Rectal smooth muscle tissue (tissue), 1 donor: ENCODE results near the gene KIAA0513.

Experiments
- H3K27ac ChIP-seq: one replicate; pipeline ENCODE4 v1.7.0; 2013; ENCODE audit warnings: low read depth, low read length, inconsistent platforms
- H3K27me3 ChIP-seq: one replicate; pipeline ENCODE4 v1.7.0; 2013; ENCODE audit warnings: low read length; ENCODE audit not compliant: control insufficient read depth, insufficient read depth
- H3K36me3 ChIP-seq: one replicate; pipeline ENCODE4 v1.7.0; 2013; ENCODE audit warnings: low read length; ENCODE audit not compliant: control insufficient read depth, insufficient read depth
- H3K4me1 ChIP-seq: one replicate; pipeline ENCODE4 v1.7.0; 2013; ENCODE audit warnings: low read length; ENCODE audit not compliant: control insufficient read depth, insufficient read depth
- H3K4me3 ChIP-seq: one replicate; pipeline ENCODE4 v1.7.0; 2013; ENCODE audit warnings: low read length
- H3K9ac ChIP-seq: one replicate; pipeline ENCODE4 v1.7.0; 2013; ENCODE audit warnings: low read length

KIAA0513 gene

DNA sequence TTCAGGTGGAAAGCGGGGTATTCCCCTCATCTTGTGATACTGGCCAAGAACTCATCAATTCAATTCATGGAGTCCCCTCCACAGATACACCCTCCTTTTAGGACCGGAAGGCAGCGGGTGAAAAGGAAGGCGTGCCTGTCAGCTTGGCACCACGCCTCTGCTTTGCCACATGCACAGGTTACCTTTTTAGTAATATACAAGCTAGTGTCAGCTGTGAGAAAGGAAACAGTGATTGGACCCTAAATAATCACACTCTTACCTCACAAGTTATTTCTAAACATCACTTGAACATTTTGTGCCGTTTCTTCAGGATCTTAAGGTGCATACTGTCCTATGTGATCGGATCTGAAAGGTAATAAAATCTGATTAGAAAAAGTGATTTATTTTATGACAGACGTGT lies 31.9 kb upstream of the KIAA0513 start:
- Histone ChIP-seq H3K4me3 (no peak overlapping the region), H3K27ac (peak overlapping the region; percentile 87), H3K36me3 (peaks cover 13% of the 10 kb centered on the region), H3K9ac (no peak overlapping the region), H3K27me3 (no peaks in the 10 kb centered on the region), H3K4me1 (peaks cover 31% of the 10 kb centered on the region)

GRCh38 chr16:84996365-84996764 lies 31.2 kb upstream of the KIAA0513 start:
- Histone ChIP-seq H3K27me3 (no peaks in the 10 kb centered on the region), H3K4me1 (peaks cover 33% of the 10 kb centered on the region), H3K36me3 (peaks cover 13% of the 10 kb centered on the region), H3K27ac (peak overlapping the region; percentile 34), H3K4me3 (no peak overlapping the region), H3K9ac (no peak overlapping the region)

DNA sequence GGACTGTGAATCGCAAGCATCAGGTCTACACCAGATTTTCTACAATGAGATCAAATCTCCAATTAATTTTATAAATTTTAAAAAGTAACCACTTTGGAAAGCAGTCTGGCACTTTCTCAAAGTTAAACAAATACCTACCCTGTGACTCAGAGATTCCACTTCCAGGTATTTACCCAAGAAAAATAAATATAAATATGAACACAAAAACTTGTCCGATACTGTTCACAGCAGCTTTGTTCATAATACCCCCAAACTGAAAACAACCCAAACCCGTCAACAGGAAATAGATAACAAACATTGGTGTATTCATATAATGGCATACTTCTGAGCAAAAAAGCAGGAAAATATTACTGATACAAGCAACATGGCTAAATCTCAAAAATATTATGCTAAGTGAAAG lies 28.4 kb upstream of the KIAA0513 start:
- no peak overlapping the region for H3K4me3 ChIP-seq
- peaks cover 53% of the 10 kb centered on the region for H3K4me1 ChIP-seq
- H3K36me3 ChIP-seq = peaks cover 8% of the 10 kb centered on the region
- no peak overlapping the region for H3K9ac ChIP-seq
- no peaks in the 10 kb centered on the region for H3K27me3 ChIP-seq
- peak overlapping the region; percentile 55 for H3K27ac ChIP-seq

DNA sequence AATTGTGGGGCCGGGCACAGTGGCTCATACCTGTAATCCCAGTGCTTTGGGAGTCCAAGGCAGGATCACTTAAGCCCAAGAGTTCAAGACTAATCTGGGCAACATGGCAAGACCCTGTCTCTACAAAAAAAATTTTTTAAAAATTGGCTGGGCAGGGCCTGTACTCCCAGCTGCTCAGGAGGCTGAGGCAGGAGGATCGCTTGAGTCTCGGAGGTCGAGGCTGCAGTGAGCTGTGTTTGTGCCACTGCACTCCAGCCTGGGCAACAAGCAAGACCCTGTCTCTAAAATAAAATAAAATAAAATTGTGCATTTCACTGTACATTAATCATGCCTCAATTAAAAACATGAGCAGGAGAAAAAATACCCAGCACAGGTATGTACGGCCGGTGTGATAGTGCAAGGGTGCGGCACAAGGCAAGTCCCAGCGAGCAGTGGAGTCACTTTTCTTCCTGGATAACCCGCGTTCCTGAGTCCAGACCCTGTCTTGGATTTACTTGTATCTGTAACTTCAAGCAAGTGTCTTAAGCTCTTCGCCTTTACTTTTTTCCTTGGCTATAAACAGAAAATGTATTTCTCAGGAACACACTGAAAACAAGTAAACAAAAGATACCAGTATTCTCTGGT lies 27.6 kb upstream of the KIAA0513 start:
- no peaks in the 10 kb centered on the region for H3K27me3 ChIP-seq
- H3K36me3 ChIP-seq = peaks cover 4% of the 10 kb centered on the region
- H3K9ac ChIP-seq = no peak overlapping the region
- no peak overlapping the region for H3K4me3 ChIP-seq
- peaks cover 51% of the 10 kb centered on the region for H3K4me1 ChIP-seq
- H3K27ac ChIP-seq = peak overlapping the region; percentile 76

DNA sequence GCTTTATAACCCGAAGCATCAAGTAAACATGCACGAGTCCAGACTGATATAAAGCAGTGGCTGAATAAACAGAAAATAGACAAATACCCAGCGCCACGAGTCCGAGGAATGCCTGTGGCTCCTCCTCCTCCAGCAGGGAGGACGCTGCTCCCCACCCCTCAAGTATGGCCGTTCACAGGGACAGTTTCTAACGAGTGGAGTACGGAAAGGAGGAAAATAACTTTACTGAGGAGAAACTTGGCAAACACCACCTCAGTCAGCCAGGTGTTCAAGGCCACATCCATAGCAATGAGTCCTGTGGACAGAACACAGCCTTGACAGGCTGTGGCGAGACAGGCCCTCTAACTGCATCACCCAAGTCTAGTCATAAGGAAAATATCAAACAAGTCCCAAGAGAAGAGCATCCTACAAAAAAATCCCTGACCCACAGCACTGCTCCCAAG lies 25.5 kb upstream of the KIAA0513 start:
- H3K27me3 ChIP-seq = no peaks in the 10 kb centered on the region
- H3K4me3 ChIP-seq = peak overlapping the region; percentile 33
- H3K36me3 ChIP-seq = no peaks in the 10 kb centered on the region
- H3K4me1 ChIP-seq = peaks cover 55% of the 10 kb centered on the region
- peak overlapping the region; percentile 85 for H3K27ac ChIP-seq
- H3K9ac ChIP-seq = no peak overlapping the region

DNA sequence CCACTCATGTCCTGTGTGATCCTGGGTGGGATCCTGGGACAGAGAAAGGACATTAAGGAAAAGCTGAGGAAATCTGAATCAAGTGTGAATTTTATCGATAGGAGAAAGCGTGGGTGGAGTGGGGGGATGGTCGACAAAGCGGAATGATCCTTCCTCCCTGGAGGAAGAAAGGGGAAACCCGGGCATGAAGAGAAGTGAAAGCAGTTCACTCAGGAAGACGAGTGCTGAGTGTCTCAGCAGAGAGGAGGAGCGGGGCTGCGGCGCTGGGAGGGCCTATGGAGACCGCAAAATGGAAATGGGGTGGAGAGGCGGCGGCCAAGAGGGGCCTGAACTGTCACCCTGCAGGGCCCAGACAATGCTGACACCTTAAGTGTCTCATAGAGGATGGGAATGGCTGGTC lies 25.0 kb upstream of the KIAA0513 start:
- peaks cover 58% of the 10 kb centered on the region for H3K4me1 ChIP-seq

GRCh38 chr16:85003076-85003475 lies 24.5 kb upstream of the KIAA0513 start:
- Histone ChIP-seq H3K4me3 (peak overlapping the region; percentile 10), H3K27ac (peak overlapping the region; percentile 85)

More for the DNA sequence above, 25.0 kb upstream of the KIAA0513 start:
- peak overlapping the region; percentile 85 for H3K27ac ChIP-seq
- H3K27me3 ChIP-seq = no peaks in the 10 kb centered on the region
- H3K4me3 ChIP-seq = peak overlapping the region; percentile 33
- H3K36me3 ChIP-seq = no peaks in the 10 kb centered on the region
- no peak overlapping the region for H3K9ac ChIP-seq

DNA sequence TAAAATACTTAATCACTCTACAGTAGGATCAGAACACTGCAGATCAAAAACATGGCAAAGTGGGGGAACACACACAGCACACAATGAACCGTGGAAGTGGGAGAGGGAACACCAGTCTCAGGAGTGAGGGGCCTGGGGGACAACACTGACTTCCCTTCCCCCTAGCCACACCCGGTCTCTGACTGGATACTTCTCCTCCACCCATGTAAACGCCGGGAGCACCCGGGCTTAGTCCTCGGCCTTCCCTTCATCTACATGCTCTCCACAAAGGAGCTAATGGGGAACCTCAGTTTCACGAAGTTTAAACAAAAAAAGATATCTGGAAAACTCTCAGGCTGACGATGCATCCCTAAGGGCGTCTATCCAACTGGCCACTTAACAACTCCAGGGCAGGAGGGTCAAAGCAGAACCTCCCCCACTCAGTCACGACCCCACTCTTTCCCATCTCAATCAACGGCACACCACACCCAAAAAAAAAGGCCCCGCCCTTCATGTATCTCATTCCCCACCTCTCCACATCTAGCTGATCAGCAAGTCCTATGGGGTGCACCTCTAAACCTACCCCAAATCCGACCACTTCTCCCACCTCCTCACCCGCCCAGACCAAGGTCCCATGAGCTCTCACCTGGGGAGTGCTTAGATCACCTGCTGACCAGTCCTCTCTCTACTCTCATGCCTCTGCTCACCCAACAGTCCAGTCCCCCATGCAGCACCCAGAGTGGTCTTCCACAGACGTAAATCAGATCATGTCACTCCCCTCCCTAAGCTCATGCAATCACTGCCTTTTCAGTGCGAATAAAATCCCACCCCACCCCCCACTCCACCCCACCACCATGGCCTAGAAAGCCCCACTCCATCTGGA lies 23.6 kb upstream of the KIAA0513 start:
- no peaks in the 10 kb centered on the region for H3K27me3 ChIP-seq
- peak overlapping the region; percentile 85 for H3K27ac ChIP-seq
- H3K4me1 ChIP-seq = peaks cover 59% of the 10 kb centered on the region
- H3K9ac ChIP-seq = no peak overlapping the region
- no peaks in the 10 kb centered on the region for H3K36me3 ChIP-seq
- H3K4me3 ChIP-seq = no peak overlapping the region

More at GRCh38 chr16:85003076-85003475, 24.5 kb upstream of the KIAA0513 start:
- Histone ChIP-seq H3K9ac (no peak overlapping the region), H3K4me1 (peaks cover 59% of the 10 kb centered on the region), H3K27me3 (no peaks in the 10 kb centered on the region), H3K36me3 (no peaks in the 10 kb centered on the region)

GRCh38 chr16:85004587-85005205 lies 22.9 kb upstream of the KIAA0513 start:
- H3K4me3 ChIP-seq = no peak overlapping the region
- H3K9ac ChIP-seq = no peak overlapping the region
- H3K4me1 ChIP-seq = peaks cover 59% of the 10 kb centered on the region
- no peaks in the 10 kb centered on the region for H3K36me3 ChIP-seq
- H3K27me3 ChIP-seq = no peaks in the 10 kb centered on the region
- H3K27ac ChIP-seq = peak overlapping the region; percentile 85

DNA sequence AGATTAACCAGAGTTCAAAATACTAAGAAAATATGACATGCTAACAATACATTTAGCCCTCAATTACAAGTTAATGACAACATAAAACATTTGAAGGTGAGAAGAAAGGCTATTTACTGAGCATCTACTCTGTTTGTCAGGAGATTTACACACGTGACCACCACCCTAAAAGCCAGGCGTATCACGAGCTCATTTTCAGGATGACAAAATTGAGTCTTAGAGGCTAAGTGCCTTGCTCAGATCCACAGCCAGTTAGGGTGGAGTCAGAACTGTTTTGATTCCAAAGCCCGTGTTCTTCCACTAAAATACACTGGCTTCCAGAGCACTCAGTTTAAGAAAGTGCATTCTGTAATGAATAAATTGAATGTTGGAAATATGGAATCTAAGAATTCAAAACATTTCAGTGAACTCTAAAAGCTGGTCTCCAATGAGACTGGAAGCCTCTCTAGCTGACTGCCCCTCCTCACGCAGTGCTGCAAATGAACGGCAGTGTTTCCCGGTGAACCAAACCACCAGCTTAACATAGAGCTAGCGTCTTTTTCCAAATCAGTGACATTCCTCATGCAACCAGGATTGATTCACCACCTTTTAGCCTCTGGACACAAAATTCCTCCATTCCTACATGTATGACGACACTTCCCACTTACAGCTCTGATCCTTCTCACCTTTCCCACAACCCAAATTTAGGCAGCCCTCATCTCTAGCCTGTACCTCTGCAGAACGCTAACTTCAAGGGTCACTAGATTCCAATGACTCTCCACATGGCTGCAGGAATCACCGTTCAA lies 22.1 kb upstream of the KIAA0513 start:
- Histone ChIP-seq H3K27me3 (no peaks in the 10 kb centered on the region), H3K4me3 (no peak overlapping the region), H3K36me3 (no peaks in the 10 kb centered on the region), H3K27ac (peak overlapping the region; percentile 85), H3K9ac (no peak overlapping the region), H3K4me1 (peaks cover 61% of the 10 kb centered on the region)

- Histone ChIP-seq H3K4me1 (peaks cover 55% of the 10 kb centered on the region), H3K36me3 (no peaks in the 10 kb centered on the region), H3K4me3 (no peak overlapping the region), H3K27ac (no peak overlapping the region), H3K9ac (no peak overlapping the region), H3K27me3 (no peaks in the 10 kb centered on the region)
These were observed 21.0 kb upstream of the KIAA0513 start for GRCh38 chr16:85006639-85007038.
